BJ (cell line): ENCODE results near the gene TNPO1. TPM values are rescaled to one million over a fixed set of nuclear protein-coding genes. Genes with fewer than 3 reads are reported as not detected.

ENCODE experiments used
- CTCF ChIA-PET: fragments of 350-600 bp; formaldehyde crosslinking; extraction: SDS; loops from one replicate; lab custom pipeline; 2021; ENCODE audit warnings: antibody characterized with exemption, inconsistent platforms; lab: Yijun Ruan, JAX
- POLR2A ChIA-PET: fragments of 300-600 bp; sonication (Branson Sonifier 250); formaldehyde crosslinking; extraction: SDS; loops from one replicate; lab custom pipeline; 2021; ENCODE audit warnings: antibody characterized with exemption; lab: Charles Lee
- DNase-seq: peaks from one replicate; pipeline ENCODE4 v3.0.0-alpha.2; 2011; ENCODE audit warnings: low read depth
- H3K27me3 ChIP-seq: 2 replicates; pipeline ENCODE4 v1.6.0; 2011; ENCODE audit warnings: low read length; ENCODE audit not compliant: control insufficient read depth, insufficient read depth
- H3K36me3 ChIP-seq: 2 replicates; pipeline ENCODE4 v1.5.1; 2011; ENCODE audit warnings: low read length; ENCODE audit not compliant: control insufficient read depth, insufficient read depth
- H3K4me3 ChIP-seq: 2 replicates; pipeline ENCODE4 v1.5.1; 2011; ENCODE audit warnings: low read depth, mild to moderate bottlenecking, control low read depth, low read length
- CTCF ChIP-seq: IDR thresholded peaks from 2 replicates; pipeline ENCODE4 v1.5.1; 2011; ENCODE audit warnings: low read depth, mild to moderate bottlenecking, control low read depth, inconsistent platforms, low read length, moderate library complexity; ENCODE audit not compliant: insufficient read depth
- polyA plus RNA-seq: library from polyadenylated mRNA; depleted of rRNA; stranded (reverse); fragments of >200 nt; gene quantifications from 2 replicates; pipeline ENCODE4 v1.2.3, GENCODE V29; 2011

The TNPO1 gene
- polyA plus RNA-seq, 1 experiment, result 49.6 TPM

GRCh38 chr5:72817076-72817481 lies 618 bp downstream of the TNPO1 start:
- ChIA-PET CTCF (interaction anchor here (0.8 to 4.9 kb wide), 13 partner anchors 13 to 451 kb away, joined by 3 to 53 read pairs (median 3); no protein-coding TSS in a partner anchor), POLR2A (interaction anchor here (0.7 kb wide), 1 partner anchor 377 kb away, joined by 4 read pairs; no protein-coding TSS in a partner anchor)
- H3K36me3 ChIP-seq, result no peaks in the 10 kb centered on the region
- no peak for TF ChIP-seq CTCF
- DNase-seq, result no peak
- peak overlapping the region; percentile 92 for H3K4me3 ChIP-seq
- H3K27me3 ChIP-seq, result no peaks in the 10 kb centered on the region

- DNase-seq, result no peak
- no peak for TF ChIP-seq CTCF
These were observed 1.3 kb downstream of the TNPO1 start for GRCh38 chr5:72817671-72818266.

GRCh38 chr5:72818866-72819534 lies 2.5 kb downstream of the TNPO1 start:
- peak; percentile 80 for TF ChIP-seq CTCF
- Histone ChIP-seq H3K27me3 (no peaks in the 10 kb centered on the region), H3K36me3 (no peaks in the 10 kb centered on the region), H3K4me3 (peak overlapping the region; percentile 10; the same call in 1 of the 2 replicates)
- DNase-seq, result no peak
- ChIA-PET CTCF (interaction anchor here (0.7 to 4.9 kb wide), 23 partner anchors 11 to 469 kb away, joined by 3 to 53 read pairs (median 4); no protein-coding TSS in a partner anchor), POLR2A (no interaction called here)

More at GRCh38 chr5:72817671-72818266, 1.3 kb downstream of the TNPO1 start:
- ChIA-PET CTCF (interaction anchor here (0.8 to 4.9 kb wide), 18 partner anchors 12 to 468 kb away, joined by 3 to 53 read pairs (median 4); no protein-coding TSS in a partner anchor), POLR2A (interaction anchor here (0.7 to 1.3 kb wide), 2 partner anchors 28 to 378 kb away, joined by 3 to 4 read pairs; no protein-coding TSS in a partner anchor)
- no peaks in the 10 kb centered on the region for H3K27me3 ChIP-seq
- H3K36me3 ChIP-seq, result no peaks in the 10 kb centered on the region
- peak overlapping the region; percentile 92 for H3K4me3 ChIP-seq

- Histone ChIP-seq H3K4me3 (no peak overlapping the region), H3K27me3 (no peaks in the 10 kb centered on the region), H3K36me3 (no peaks in the 10 kb centered on the region)
- TF ChIP-seq CTCF, result no peak
- no peak for DNase-seq
- POLR2A ChIA-PET, result no interaction called here
- CTCF ChIA-PET, result no interaction called here
These were observed 5.3 kb downstream of the TNPO1 start for GRCh38 chr5:72821776-72822175.

- Histone ChIP-seq H3K36me3 (no peaks in the 10 kb centered on the region), H3K27me3 (no peaks in the 10 kb centered on the region), H3K4me3 (no peak overlapping the region)
- CTCF ChIA-PET, result no interaction called here
- no peak for DNase-seq
- TF ChIP-seq CTCF, result no peak
- POLR2A ChIA-PET, result no interaction called here
These were observed 6.5 kb downstream of the TNPO1 start for GRCh38 chr5:72822944-72823343.
